MM.1S (cell line): ENCODE measurements around the gene TMEM117.

ENCODE experiments used
- DNase-seq: peaks from one replicate; pipeline ENCODE4 v3.0.0-alpha.2; 2015
- H2AFZ ChIP-seq: fragments of 300-600 bp; sonication (generic); 2 replicates; pipeline ENCODE4 v1.6.0; 2016; ENCODE audit warnings: antibody characterized with exemption, low read length
- H3F3A ChIP-seq: fragments of 300-600 bp; sonication (generic); 2 replicates; pipeline ENCODE4 v1.6.1; 2016; ENCODE audit warnings: mild to moderate bottlenecking, antibody characterized with exemption, low read length, moderate library complexity, mixed read lengths; ENCODE audit not compliant: insufficient read depth
- H3K27ac ChIP-seq: fragments of 300-600 bp; sonication (generic); 2 replicates; pipeline ENCODE4 v1.5.1; 2016; ENCODE audit warnings: mild to moderate bottlenecking, low read length
- H3K27me3 ChIP-seq: fragments of 300-600 bp; sonication (generic); replicated peaks from 2 replicates; pipeline ENCODE4 v1.6.0; 2016; ENCODE audit warnings: low read length; ENCODE audit not compliant: insufficient read depth
- H3K36me3 ChIP-seq: fragments of 300-600 bp; sonication (generic); replicated peaks from 2 replicates; pipeline ENCODE4 v1.6.1; 2016; ENCODE audit warnings: mild to moderate bottlenecking, low read length, mixed read lengths; ENCODE audit not compliant: insufficient read depth
- H3K4me1 ChIP-seq: fragments of 300-600 bp; sonication (generic); 2 replicates; pipeline ENCODE4 v1.6.1; 2016; ENCODE audit warnings: low read length, mixed read lengths
- H3K4me2 ChIP-seq: fragments of 300-600 bp; sonication (generic); 2 replicates; pipeline ENCODE4 v1.6.0; 2016; ENCODE audit warnings: low read depth, low read length
- H3K4me3 ChIP-seq: fragments of 300-600 bp; sonication (generic); 2 replicates; pipeline ENCODE4 v1.5.1; 2016; ENCODE audit warnings: low read length, mixed read lengths
- H3K79me2 ChIP-seq: fragments of 300-600 bp; sonication (generic); 2 replicates; pipeline ENCODE4 v1.6.1; 2016; ENCODE audit warnings: mixed run types, low read length, mixed read lengths
- H3K9ac ChIP-seq: fragments of 300-600 bp; sonication (generic); 2 replicates; pipeline ENCODE4 v1.6.1; 2016; ENCODE audit warnings: low read length, mixed read lengths
- H3K9me2 ChIP-seq: fragments of 300-600 bp; sonication (generic); replicated peaks from 2 replicates; pipeline ENCODE4 v1.6.1; 2016; ENCODE audit warnings: mild to moderate bottlenecking, low read length, mixed read lengths; ENCODE audit not compliant: insufficient read depth
- H3K9me3 ChIP-seq: fragments of 300-600 bp; sonication (generic); replicated peaks from 2 replicates; pipeline ENCODE4 v1.6.1; 2016; ENCODE audit warnings: mild to moderate bottlenecking, low read length, mixed read lengths; ENCODE audit not compliant: insufficient read depth
- H4K20me1 ChIP-seq: fragments of 300-600 bp; sonication (generic); 2 replicates; pipeline ENCODE4 v1.6.1; 2016; ENCODE audit warnings: mild to moderate bottlenecking, low read length, moderate library complexity, mixed read lengths; ENCODE audit not compliant: insufficient read depth
- EZH2 ChIP-seq: fragments of 300-600 bp; sonication (generic); optimal IDR thresholded peaks from 2 replicates; pipeline ENCODE3; 2017; ENCODE audit warnings: low read depth, mild to moderate bottlenecking, antibody characterized with exemption, low read length, mixed read lengths
- EZH2phosphoT487 ChIP-seq: fragments of 300-600 bp; sonication (generic); IDR thresholded peaks from 2 replicates; pipeline ENCODE4 v1.6.1; 2018; ENCODE audit warnings: antibody characterized with exemption, low read length
- TF ChIP-seq, protein P1 (sequence below): fragments of 300-600 bp; sonication (generic); IDR thresholded peaks from 2 replicates; pipeline ENCODE4 v1.5.1; 2016; ENCODE audit warnings: antibody characterized with exemption, low read length, mixed read lengths

TMEM117 gene

DNA sequence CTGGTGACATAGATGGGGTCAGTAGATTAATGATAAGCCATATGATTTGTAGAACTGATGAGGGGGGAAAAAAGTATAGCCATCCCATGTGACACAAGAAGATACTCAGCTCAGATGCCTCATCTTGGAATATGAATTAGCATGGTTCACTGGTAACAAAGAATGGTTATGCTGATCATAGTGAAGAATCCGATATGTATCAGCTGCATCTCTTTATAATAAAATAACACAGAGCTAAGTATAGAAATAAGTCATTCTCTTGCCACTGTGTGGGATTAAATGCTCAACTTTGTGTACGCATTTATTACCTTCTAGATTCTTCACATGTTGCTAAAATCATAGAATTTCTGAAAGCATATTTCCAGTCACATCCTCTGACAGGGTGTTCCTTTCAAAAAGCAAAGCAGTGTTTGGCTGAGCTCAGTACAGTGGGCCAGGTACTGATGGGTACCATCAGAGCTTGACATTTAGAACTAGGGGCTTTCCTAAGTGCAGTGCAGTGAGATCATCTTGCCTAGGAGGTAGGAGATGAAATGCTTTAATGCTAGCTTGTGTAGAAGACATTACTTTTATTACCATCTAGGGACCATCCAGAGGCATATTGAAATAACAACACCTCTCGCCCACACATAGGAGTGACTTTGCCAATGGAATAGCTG lies 256.2 kb downstream of the TMEM117 start:
- no peak overlapping the region for H2AFZ ChIP-seq
- no peak overlapping the region for H3K4me3 ChIP-seq
- no peaks in the 10 kb centered on the region for H3F3A ChIP-seq
- no peaks in the 10 kb centered on the region for H3K79me2 ChIP-seq
- H3K9me3 ChIP-seq = no peaks in the 10 kb centered on the region
- no peaks in the 10 kb centered on the region for H3K4me1 ChIP-seq
- H3K27ac ChIP-seq = no peak overlapping the region
- no peaks in the 10 kb centered on the region for H4K20me1 ChIP-seq
- TF ChIP-seq EZH2 (no peak), EZH2phosphoT487 (no peak)
- TF ChIP-seq, protein P1, sequence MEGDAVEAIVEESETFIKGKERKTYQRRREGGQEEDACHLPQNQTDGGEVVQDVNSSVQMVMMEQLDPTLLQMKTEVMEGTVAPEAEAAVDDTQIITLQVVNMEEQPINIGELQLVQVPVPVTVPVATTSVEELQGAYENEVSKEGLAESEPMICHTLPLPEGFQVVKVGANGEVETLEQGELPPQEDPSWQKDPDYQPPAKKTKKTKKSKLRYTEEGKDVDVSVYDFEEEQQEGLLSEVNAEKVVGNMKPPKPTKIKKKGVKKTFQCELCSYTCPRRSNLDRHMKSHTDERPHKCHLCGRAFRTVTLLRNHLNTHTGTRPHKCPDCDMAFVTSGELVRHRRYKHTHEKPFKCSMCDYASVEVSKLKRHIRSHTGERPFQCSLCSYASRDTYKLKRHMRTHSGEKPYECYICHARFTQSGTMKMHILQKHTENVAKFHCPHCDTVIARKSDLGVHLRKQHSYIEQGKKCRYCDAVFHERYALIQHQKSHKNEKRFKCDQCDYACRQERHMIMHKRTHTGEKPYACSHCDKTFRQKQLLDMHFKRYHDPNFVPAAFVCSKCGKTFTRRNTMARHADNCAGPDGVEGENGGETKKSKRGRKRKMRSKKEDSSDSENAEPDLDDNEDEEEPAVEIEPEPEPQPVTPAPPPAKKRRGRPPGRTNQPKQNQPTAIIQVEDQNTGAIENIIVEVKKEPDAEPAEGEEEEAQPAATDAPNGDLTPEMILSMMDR = no peak
- H3K27me3 ChIP-seq = no peaks in the 10 kb centered on the region
- no peak overlapping the region for H3K9ac ChIP-seq
- DNase-seq = no peak
- no peaks in the 10 kb centered on the region for H3K36me3 ChIP-seq
- H3K4me2 ChIP-seq = no peak overlapping the region
- H3K9me2 ChIP-seq = no peaks in the 10 kb centered on the region

GRCh38 chr12:44098786-44099185 lies 262.9 kb downstream of the TMEM117 start:
- Histone ChIP-seq H2AFZ (no peak overlapping the region), H3K27me3 (no peaks in the 10 kb centered on the region), H3K4me2 (no peak overlapping the region), H3K79me2 (no peaks in the 10 kb centered on the region), H3K4me3 (no peak overlapping the region), H3K9ac (no peak overlapping the region), H3K27ac (no peak overlapping the region), H3K4me1 (no peaks in the 10 kb centered on the region), H3K9me3 (no peaks in the 10 kb centered on the region), H4K20me1 (no peaks in the 10 kb centered on the region), H3K9me2 (no peaks in the 10 kb centered on the region), H3K36me3 (no peaks in the 10 kb centered on the region), H3F3A (no peaks in the 10 kb centered on the region)
- TF ChIP-seq, protein P1 = no peak
- TF ChIP-seq EZH2 = no peak
- TF ChIP-seq EZH2phosphoT487 = no peak
- DNase-seq = no peak

DNA sequence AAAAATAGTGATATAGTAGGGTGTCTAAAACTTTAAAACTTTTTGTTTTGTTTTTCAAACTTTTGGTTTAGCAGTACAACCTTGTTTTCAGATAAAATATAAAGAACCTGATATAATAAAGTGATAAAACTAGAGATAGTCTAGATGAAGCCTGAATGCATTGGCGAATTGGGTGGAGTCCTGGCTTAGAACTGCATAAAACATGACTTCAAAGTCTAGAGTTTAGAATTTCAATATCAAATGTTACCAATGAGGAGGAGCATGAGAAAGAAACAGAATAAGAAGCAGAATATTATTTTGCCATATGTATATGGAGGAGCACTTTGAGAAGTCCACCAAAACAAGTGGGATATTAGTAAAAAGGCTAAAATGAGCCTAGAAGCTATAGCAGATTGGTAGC lies 263.6 kb downstream of the TMEM117 start:
- Histone ChIP-seq H3K9me3 (no peaks in the 10 kb centered on the region), H3K9ac (no peak overlapping the region), H3K9me2 (no peaks in the 10 kb centered on the region), H3K4me3 (no peak overlapping the region), H3K4me2 (no peak overlapping the region), H2AFZ (no peak overlapping the region), H3K79me2 (no peaks in the 10 kb centered on the region), H3K36me3 (no peaks in the 10 kb centered on the region), H3K27ac (no peak overlapping the region), H3F3A (no peaks in the 10 kb centered on the region), H4K20me1 (no peaks in the 10 kb centered on the region), H3K4me1 (no peaks in the 10 kb centered on the region), H3K27me3 (no peaks in the 10 kb centered on the region)
- TF ChIP-seq EZH2 = no peak
- TF ChIP-seq EZH2phosphoT487 = no peak
- TF ChIP-seq, protein P1 = no peak
- DNase-seq = no peak
